GM23338 (cell line): ENCODE data around the gene BMPER.

ENCODE experiments used
- CREB1 ChIP-seq: fragments of 250-450 bp; sonication (Bioruptor Pico); IDR thresholded peaks from 2 replicates; pipeline ENCODE4 v1.5.0; 2020; ENCODE audit warnings: low read depth, mild to moderate bottlenecking, moderate library complexity
- CTCF ChIP-seq, 2 experiments: fragments of 200-600 bp in 1 of 2; sonication (generic) in 1 of 2; conservative IDR thresholded peaks; 2 replicates each; pipeline versions ENCODE4 v1.5.1 to v1.6.1; 2016 to 2017; ENCODE audit warnings: antibody characterized with exemption in 2 of 2, low read depth in 2 of 2, mild to moderate bottlenecking in 2 of 2, moderate library complexity in 1 of 2
- ETS1 ChIP-seq: IDR thresholded peaks from 2 replicates; pipeline ENCODE4 v1.6.1; 2016; ENCODE audit warnings: antibody characterized with exemption
- EZH2 ChIP-seq: fragments of 200-600 bp; sonication (generic); IDR thresholded peaks from one replicate; pipeline ENCODE4 v1.8.0; 2017; ENCODE audit warnings: antibody characterized with exemption, mild to moderate bottlenecking, low read depth; ENCODE audit not compliant: unreplicated experiment
- EZH2phosphoT487 ChIP-seq: fragments of 200-600 bp; sonication (generic); IDR thresholded peaks from one replicate; pipeline ENCODE4 v1.8.1; 2018; ENCODE audit warnings: antibody characterized with exemption; ENCODE audit not compliant: unreplicated experiment
- JUNB ChIP-seq: IDR thresholded peaks from one replicate; pipeline ENCODE4 v1.6.1; 2016; ENCODE audit warnings: antibody characterized with exemption; ENCODE audit not compliant: unreplicated experiment
- NANOG ChIP-seq: IDR thresholded peaks from 2 replicates; pipeline ENCODE4 v1.6.1; 2016; ENCODE audit warnings: antibody characterized with exemption, borderline replicate concordance
- POLR2AphosphoS5 ChIP-seq: IDR thresholded peaks from 2 replicates; pipeline ENCODE4 v1.6.1; 2016; ENCODE audit warnings: antibody characterized with exemption, low read depth
- REST ChIP-seq: IDR thresholded peaks from one replicate; pipeline ENCODE4 v1.6.1; 2018; ENCODE audit warnings: antibody characterized with exemption; ENCODE audit not compliant: unreplicated experiment
- STAT1 ChIP-seq: IDR thresholded peaks from one replicate; pipeline ENCODE4 v1.6.1; 2016; ENCODE audit warnings: antibody characterized with exemption; ENCODE audit not compliant: unreplicated experiment
- ZNF331 ChIP-seq: fragments of 250-450 bp; sonication (Bioruptor Pico); IDR thresholded peaks from 2 replicates; pipeline ENCODE4 v1.5.0; 2020; ENCODE audit warnings: low read depth, mild to moderate bottlenecking, moderate library complexity
- TF ChIP-seq, protein P1 (sequence below): fragments of 250-450 bp; sonication (Bioruptor Pico); IDR thresholded peaks from 2 replicates; pipeline ENCODE4 v1.5.0; 2020; ENCODE audit warnings: mild to moderate bottlenecking, moderate library complexity

DNA sequence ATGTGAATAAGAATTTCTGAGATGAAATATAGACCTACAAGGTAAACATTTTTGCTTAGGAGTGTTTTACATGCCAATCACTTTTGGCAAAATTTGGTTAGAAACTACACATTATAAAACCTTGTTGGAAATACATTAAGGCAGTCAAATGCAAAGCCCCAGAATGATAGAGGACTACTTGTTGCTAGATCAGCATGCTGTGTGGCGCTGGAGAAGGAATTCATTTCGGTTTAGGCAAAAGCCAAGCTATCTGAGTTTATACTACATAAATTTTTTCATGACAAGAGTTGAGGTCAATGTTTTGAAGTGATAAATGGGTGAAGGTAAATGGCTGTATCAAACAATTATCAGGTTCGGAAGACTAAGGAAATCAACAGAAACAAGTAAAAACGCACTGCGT lies 2.3 kb downstream of the BMPER start:
- TF ChIP-seq POLR2AphosphoS5 = no peak
- no peak for TF ChIP-seq CTCF (conservative IDR thresholded peaks at IDR 0.05; ENCODE audit: low read depth in 2 of 2)
- no peak for TF ChIP-seq REST
- TF ChIP-seq ZNF331 (CRISPR knock-in tag) = no peak
- TF ChIP-seq EZH2 = no peak
- no peak for TF ChIP-seq CREB1
- TF ChIP-seq, protein P1, sequence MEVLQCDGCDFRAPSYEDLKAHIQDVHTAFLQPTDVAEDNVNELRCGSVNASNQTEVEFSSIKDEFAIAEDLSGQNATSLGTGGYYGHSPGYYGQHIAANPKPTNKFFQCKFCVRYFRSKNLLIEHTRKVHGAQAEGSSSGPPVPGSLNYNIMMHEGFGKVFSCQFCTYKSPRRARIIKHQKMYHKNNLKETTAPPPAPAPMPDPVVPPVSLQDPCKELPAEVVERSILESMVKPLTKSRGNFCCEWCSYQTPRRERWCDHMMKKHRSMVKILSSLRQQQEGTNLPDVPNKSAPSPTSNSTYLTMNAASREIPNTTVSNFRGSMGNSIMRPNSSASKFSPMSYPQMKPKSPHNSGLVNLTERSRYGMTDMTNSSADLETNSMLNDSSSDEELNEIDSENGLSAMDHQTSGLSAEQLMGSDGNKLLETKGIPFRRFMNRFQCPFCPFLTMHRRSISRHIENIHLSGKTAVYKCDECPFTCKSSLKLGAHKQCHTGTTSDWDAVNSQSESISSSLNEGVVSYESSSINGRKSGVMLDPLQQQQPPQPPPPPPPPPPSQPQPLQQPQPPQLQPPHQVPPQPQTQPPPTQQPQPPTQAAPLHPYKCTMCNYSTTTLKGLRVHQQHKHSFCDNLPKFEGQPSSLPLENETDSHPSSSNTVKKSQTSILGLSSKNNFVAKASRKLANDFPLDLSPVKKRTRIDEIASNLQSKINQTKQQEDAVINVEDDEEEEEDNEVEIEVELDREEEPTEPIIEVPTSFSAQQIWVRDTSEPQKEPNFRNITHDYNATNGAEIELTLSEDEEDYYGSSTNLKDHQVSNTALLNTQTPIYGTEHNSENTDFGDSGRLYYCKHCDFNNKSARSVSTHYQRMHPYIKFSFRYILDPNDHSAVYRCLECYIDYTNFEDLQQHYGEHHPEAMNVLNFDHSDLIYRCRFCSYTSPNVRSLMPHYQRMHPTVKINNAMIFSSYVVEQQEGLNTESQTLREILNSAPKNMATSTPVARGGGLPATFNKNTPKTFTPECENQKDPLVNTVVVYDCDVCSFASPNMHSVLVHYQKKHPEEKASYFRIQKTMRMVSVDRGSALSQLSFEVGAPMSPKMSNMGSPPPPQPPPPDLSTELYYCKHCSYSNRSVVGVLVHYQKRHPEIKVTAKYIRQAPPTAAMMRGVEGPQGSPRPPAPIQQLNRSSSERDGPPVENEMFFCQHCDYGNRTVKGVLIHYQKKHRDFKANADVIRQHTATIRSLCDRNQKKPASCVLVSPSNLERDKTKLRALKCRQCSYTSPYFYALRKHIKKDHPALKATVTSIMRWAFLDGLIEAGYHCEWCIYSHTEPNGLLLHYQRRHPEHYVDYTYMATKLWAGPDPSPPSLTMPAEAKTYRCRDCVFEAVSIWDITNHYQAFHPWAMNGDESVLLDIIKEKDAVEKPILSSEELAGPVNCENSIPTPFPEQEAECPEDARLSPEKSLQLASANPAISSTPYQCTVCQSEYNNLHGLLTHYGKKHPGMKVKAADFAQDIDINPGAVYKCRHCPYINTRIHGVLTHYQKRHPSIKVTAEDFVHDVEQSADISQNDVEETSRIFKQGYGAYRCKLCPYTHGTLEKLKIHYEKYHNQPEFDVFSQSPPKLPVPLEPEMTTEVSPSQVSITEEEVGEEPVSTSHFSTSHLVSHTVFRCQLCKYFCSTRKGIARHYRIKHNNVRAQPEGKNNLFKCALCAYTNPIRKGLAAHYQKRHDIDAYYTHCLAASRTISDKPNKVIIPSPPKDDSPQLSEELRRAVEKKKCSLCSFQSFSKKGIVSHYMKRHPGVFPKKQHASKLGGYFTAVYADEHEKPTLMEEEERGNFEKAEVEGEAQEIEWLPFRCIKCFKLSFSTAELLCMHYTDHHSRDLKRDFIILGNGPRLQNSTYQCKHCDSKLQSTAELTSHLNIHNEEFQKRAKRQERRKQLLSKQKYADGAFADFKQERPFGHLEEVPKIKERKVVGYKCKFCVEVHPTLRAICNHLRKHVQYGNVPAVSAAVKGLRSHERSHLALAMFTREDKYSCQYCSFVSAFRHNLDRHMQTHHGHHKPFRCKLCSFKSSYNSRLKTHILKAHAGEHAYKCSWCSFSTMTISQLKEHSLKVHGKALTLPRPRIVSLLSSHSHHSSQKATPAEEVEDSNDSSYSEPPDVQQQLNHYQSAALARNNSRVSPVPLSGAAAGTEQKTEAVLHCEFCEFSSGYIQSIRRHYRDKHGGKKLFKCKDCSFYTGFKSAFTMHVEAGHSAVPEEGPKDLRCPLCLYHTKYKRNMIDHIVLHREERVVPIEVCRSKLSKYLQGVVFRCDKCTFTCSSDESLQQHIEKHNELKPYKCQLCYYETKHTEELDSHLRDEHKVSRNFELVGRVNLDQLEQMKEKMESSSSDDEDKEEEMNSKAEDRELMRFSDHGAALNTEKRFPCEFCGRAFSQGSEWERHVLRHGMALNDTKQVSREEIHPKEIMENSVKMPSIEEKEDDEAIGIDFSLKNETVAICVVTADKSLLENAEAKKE (CRISPR knock-in tag) = no peak
- TF ChIP-seq EZH2phosphoT487 = no peak
- TF ChIP-seq NANOG = no peak
- no peak for TF ChIP-seq JUNB
- no peak for TF ChIP-seq STAT1
- no peak for TF ChIP-seq ETS1
